ENCODE measurements around the gene DDX39A.
"Not testable (repeated sequence)": the region's sequence is repeated elsewhere in the genome, so short reads cannot be mapped to it uniquely, and the experiment has no call there.

DDX39A gene

GRCh38 chr19:14419106-14419813, at the start of gene DDX39A:
Gene DDX39A, minus strand, starts transcription at chr19:14419341. Its CDS starts 6,121 bp downstream, at chr19:14413220.
- TF ChIP-seq CTCF (IDR thresholded peaks at IDR 0.05; ENCODE audit: insufficient read depth, low read length, poor library complexity, severe bottlenecking), result no peak
- H3K27me3 ChIP-seq (replicated peaks; ENCODE audit: control insufficient read depth, insufficient read depth, low read length), result no peaks in the 10 kb centered on the region
- peak within 1 kb of the TSS; percentile 92 for H3K4me3 ChIP-seq (replicated peaks; ENCODE audit: low read depth, low read length)
- DNase-seq (ENCODE audit: extremely low read depth, insufficient read length), result peak; percentile 93
- H3K36me3 ChIP-seq (ENCODE audit: control insufficient read depth, insufficient read depth, low read length), result peaks cover 4% of the 10 kb centered on the region; the same call in 1 of the 2 replicates

DNA sequence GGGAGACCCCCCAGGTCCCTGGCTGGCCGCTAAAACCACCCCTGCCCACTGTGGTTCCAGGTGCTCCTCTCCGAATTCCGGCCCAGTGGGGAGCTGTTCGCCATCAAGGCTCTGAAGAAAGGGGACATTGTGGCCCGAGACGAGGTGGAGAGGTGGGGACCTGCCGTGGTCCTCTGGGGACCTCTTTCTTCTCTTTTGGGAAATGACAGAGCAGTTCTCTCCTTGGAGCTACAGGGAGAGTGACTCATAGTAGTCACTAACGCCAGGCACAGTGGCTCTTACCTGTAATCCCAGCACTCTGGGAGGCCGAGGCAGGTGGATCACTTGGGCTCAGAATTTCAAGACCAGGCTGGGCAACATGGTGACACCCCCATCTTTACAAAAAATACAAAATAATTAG, 48.7 kb upstream of the DDX39A start:
- Histone ChIP-seq H3K4me3 (replicated peaks; ENCODE audit: low read depth, low read length) (no peak overlapping the region), H3K36me3 (ENCODE audit: control insufficient read depth, insufficient read depth, low read length) (peaks cover 28% of the 10 kb centered on the region), H3K27me3 (replicated peaks; ENCODE audit: control insufficient read depth, insufficient read depth, low read length) (no peaks in the 10 kb centered on the region; the same call in 1 of the 2 replicates)
- no peak for DNase-seq (ENCODE audit: extremely low read depth, insufficient read length)
- TF ChIP-seq CTCF (IDR thresholded peaks at IDR 0.05; ENCODE audit: insufficient read depth, low read length, poor library complexity, severe bottlenecking), result no peak

- Histone ChIP-seq H3K4me3 (replicated peaks; ENCODE audit: low read depth, low read length) (no peak overlapping the region), H3K36me3 (ENCODE audit: control insufficient read depth, insufficient read depth, low read length) (peaks cover 28% of the 10 kb centered on the region), H3K27me3 (replicated peaks; ENCODE audit: control insufficient read depth, insufficient read depth, low read length) (no peaks in the 10 kb centered on the region; the same call in 1 of the 2 replicates)
- TF ChIP-seq CTCF (IDR thresholded peaks at IDR 0.05; ENCODE audit: insufficient read depth, low read length, poor library complexity, severe bottlenecking), result no peak
- DNase-seq (ENCODE audit: extremely low read depth, insufficient read length), result no peak
Observed at GRCh38 chr19:14467391-14467790, 48.2 kb upstream of the DDX39A start.

- no peak for DNase-seq (ENCODE audit: extremely low read depth, insufficient read length)
- Histone ChIP-seq H3K36me3 (ENCODE audit: control insufficient read depth, insufficient read depth, low read length) (peaks cover 20% of the 10 kb centered on the region), H3K27me3 (replicated peaks; ENCODE audit: control insufficient read depth, insufficient read depth, low read length) (no peaks in the 10 kb centered on the region), H3K4me3 (replicated peaks; ENCODE audit: low read depth, low read length) (no peak overlapping the region)
- TF ChIP-seq CTCF (IDR thresholded peaks at IDR 0.05; ENCODE audit: insufficient read depth, low read length, poor library complexity, severe bottlenecking), result no peak
Observed at GRCh38 chr19:14463747-14464146, 44.6 kb upstream of the DDX39A start.

DNA sequence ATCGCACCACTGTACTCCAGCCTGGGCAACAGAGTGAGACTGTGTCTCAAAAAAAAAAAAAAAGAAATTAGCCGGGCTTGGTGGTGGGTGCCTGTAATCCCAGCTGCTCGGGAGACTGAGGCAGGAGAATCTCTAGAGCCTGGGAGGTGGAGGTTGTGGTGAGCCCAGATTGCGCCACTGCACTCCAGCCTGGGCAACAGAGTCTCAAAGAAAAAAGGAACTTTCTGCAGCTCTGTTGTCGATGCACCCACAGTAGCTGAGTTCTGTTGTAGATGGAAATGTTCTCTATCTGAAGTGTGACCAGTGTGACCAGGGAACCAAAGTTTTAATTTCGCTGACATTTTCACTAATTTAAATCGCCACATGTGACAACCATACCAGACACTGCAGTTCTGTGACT, 43.3 kb upstream of the DDX39A start:
- peaks cover 17% of the 10 kb centered on the region for H3K36me3 ChIP-seq (ENCODE audit: control insufficient read depth, insufficient read depth, low read length)
- not testable (repeated sequence) for H3K4me3 ChIP-seq (replicated peaks; ENCODE audit: low read depth, low read length); DNase-seq (ENCODE audit: extremely low read depth, insufficient read length)

GRCh38 chr19:14460935-14461334, 41.8 kb upstream of the DDX39A start:
- TF ChIP-seq CTCF (IDR thresholded peaks at IDR 0.05; ENCODE audit: insufficient read depth, low read length, poor library complexity, severe bottlenecking), result no peak
- Histone ChIP-seq H3K4me3 (replicated peaks; ENCODE audit: low read depth, low read length) (no peak overlapping the region), H3K27me3 (replicated peaks; ENCODE audit: control insufficient read depth, insufficient read depth, low read length) (no peaks in the 10 kb centered on the region), H3K36me3 (ENCODE audit: control insufficient read depth, insufficient read depth, low read length) (peaks cover 17% of the 10 kb centered on the region)
- no peak for DNase-seq (ENCODE audit: extremely low read depth, insufficient read length)

More for the DNA sequence above, 43.3 kb upstream of the DDX39A start:
- not testable (repeated sequence) for H3K27me3 ChIP-seq (replicated peaks; ENCODE audit: control insufficient read depth, insufficient read depth, low read length)

All from GM06990 (cell line).